CD8-positive, alpha-beta memory T cell (primary cell): ENCODE results near the gene RREB1. TPM values are rescaled to one million over a fixed set of nuclear protein-coding genes. Genes with fewer than 3 reads are reported as not detected.
A peak's percentile ranks its signal among the peaks of the same experiment; 100 is the strongest.

Experiments
- CTCF ChIA-PET: fragments of 350-600 bp; sonication (Branson Sonifier 250); formaldehyde crosslinking; loops from one replicate; lab custom pipeline; 2021; ENCODE audit warnings: antibody characterized with exemption; lab: Charles Lee
- POLR2A ChIA-PET: fragments of 350-600 bp; sonication (Branson Sonifier 250); formaldehyde crosslinking; loops from one replicate; lab custom pipeline; 2021; ENCODE audit warnings: antibody characterized with exemption; lab: Charles Lee
- DNase-seq, 5 donors: peaks; one replicate each; pipeline versions ENCODE4 v3.0.0 to v3.0.0-alpha.2; 2020 to 2022; ENCODE audit warnings: mixed read lengths in 1 of 5
- H3K27ac ChIP-seq: one replicate; pipeline ENCODE4 v1.7.0; 2013; ENCODE audit warnings: low read depth, mild to moderate bottlenecking, low read length, moderate library complexity
- H3K27me3 ChIP-seq: 2 replicates; pipeline ENCODE4 v1.7.0; 2013; ENCODE audit warnings: low read length, mild to moderate bottlenecking; ENCODE audit not compliant: insufficient read depth, poor library complexity, severe bottlenecking
- H3K36me3 ChIP-seq: 2 replicates; pipeline ENCODE4 v1.7.0; 2013; ENCODE audit warnings: mild to moderate bottlenecking, low read length, moderate library complexity; ENCODE audit not compliant: insufficient read depth
- H3K4me1 ChIP-seq: 2 replicates; pipeline ENCODE4 v1.7.0; 2013; ENCODE audit warnings: mild to moderate bottlenecking, low read length, moderate library complexity; ENCODE audit not compliant: insufficient read depth
- H3K4me3 ChIP-seq: 2 replicates; pipeline ENCODE4 v1.7.0; 2013; ENCODE audit warnings: mild to moderate bottlenecking, low read length
- H3K9me3 ChIP-seq: 2 replicates; pipeline ENCODE4 v1.7.0; 2013; ENCODE audit warnings: mild to moderate bottlenecking, low read length
- H3K27ac Mint-ChIP-seq, 8 donors: one replicate each; pipeline ENCODE4 v1.8.0; 2020 to 2021; ENCODE audit warnings: mixed read lengths in 8 of 8, mild to moderate bottlenecking in 6 of 8, inconsistent platforms in 3 of 8, moderate library complexity in 3 of 8
- H3K27me3 Mint-ChIP-seq, 2 donors: one replicate each; pipeline ENCODE4 v1.8.0; 2020 to 2021; ENCODE audit warnings: mixed read lengths in 2 of 2, mild to moderate bottlenecking in 1 of 2, moderate library complexity in 1 of 2
- H3K36me3 Mint-ChIP-seq, 3 donors: one replicate each; pipeline ENCODE4 v1.8.0; 2020 to 2021; ENCODE audit warnings: mixed read lengths in 3 of 3, inconsistent platforms in 1 of 3, mild to moderate bottlenecking in 1 of 3
- H3K4me1 Mint-ChIP-seq, 3 donors: one replicate each; pipeline ENCODE4 v1.8.0; 2020 to 2021; ENCODE audit warnings: mixed read lengths in 3 of 3, inconsistent platforms in 1 of 3, mild to moderate bottlenecking in 1 of 3
- H3K4me3 Mint-ChIP-seq, 7 donors: one replicate each; pipeline ENCODE4 v1.8.0; 2020 to 2021; ENCODE audit warnings: mixed read lengths in 7 of 7, mild to moderate bottlenecking in 6 of 7, moderate library complexity in 4 of 7, inconsistent platforms in 2 of 7
- H3K9me3 Mint-ChIP-seq, 5 donors: one replicate each; pipeline ENCODE4 v1.8.0; 2020 to 2022; ENCODE audit warnings: mixed read lengths in 5 of 5, mild to moderate bottlenecking in 3 of 5, moderate library complexity in 2 of 5, inconsistent platforms in 1 of 5
- polyA plus RNA-seq: library from polyadenylated mRNA; unstranded; fragments of 300-500 nt; fragmentation: Illumina TruSeq; gene quantifications from one replicate; pipeline ENCODE4 v1.2.3, GENCODE V29; 2021
- total RNA-seq, 2 experiments: library from RNA; stranded (reverse); gene quantifications; one replicate each; pipeline ENCODE4 v1.2.3, GENCODE V29; 2021

RREB1 gene
- total and polyA plus RNA-seq, 3 experiments from 2014 or later, result 8.5 to 18.7 (median 17.7) TPM

DNA sequence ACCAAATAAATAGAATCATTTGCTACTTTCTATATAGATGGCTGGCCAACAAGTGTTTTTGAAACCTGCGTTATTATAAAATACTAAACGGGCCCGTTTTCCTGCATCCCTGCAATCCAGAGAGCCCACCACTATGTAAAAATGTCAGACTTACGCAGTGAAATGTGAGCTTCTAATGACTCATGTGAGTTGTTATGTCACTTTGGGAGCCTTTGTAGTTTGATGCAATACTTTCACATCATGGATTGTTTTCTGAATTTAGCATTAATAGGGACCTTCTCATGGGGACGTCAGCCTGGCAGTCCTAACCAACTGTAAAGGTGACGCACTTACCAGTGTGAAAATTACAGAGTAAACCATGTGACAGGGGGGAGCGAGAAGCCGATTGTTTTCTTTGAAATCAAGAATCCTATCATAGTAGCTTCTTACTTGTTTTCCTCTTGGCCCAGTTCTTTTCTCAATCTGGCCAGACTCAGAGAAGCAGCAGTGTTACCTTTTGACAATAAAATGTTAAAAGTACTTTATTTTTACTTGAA lies 130.0 kb downstream of the RREB1 start:
- Histone ChIP-seq H3K27me3 (no peaks in the 10 kb centered on the region), H3K36me3 (peaks cover 5% of the 10 kb centered on the region), H3K27ac (no peak overlapping the region), H3K4me1 (peaks cover 1% of the 10 kb centered on the region), H3K9me3 (no peaks in the 10 kb centered on the region), H3K4me3 (no peak overlapping the region)
- Mint-ChIP-seq H3K36me3 (peaks cover 0 to 69% (median 13%) of the 10 kb centered on the region in 3 donors), H3K4me3 (no peak overlapping the region), H3K4me1 (peaks cover 5 to 12% (median 9%) of the 10 kb centered on the region in 3 donors), H3K27ac (no peak overlapping the region), H3K9me3 (no peaks in the 10 kb centered on the region), H3K27me3 (peaks cover 0 to 2% of the 10 kb centered on the region in 2 donors)
- ChIA-PET CTCF (interaction anchor here (1.9 kb wide), 1 partner anchor 38 kb away, joined by 6 read pairs; no protein-coding TSS in a partner anchor), POLR2A (no interaction called here)
- DNase-seq, result no peak

DNA sequence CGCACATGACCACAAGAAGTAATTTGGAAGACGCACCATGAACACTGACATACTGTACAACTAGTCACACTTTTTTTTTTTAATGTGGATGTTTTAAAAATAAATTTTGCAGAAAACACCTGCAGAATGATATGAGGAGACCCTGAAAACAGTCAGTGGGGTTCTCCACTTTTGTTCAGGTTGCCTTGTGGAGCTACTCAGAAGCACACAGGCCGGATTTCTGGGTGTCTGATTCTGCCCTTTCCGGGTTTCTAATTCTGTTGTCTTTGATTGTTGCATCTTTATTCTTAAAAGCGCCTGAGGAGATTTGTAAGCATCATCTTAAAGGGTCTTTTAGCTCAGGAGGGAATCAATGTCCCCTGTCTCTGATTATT lies 130.8 kb downstream of the RREB1 start:
- ChIA-PET CTCF (interaction anchor here (1.0 to 1.9 kb wide), 5 partner anchors 8 to 682 kb away, joined by 3 to 7 read pairs (median 3); no protein-coding TSS in a partner anchor), POLR2A (no interaction called here)
- Mint-ChIP-seq H3K36me3 (peaks cover 0 to 69% (median 12%) of the 10 kb centered on the region in 3 donors), H3K27ac (peak overlapping the region in 2 of 8 donors; percentile 51 to 63), H3K9me3 (no peaks in the 10 kb centered on the region), H3K4me1 (peaks cover 12 to 18% (median 16%) of the 10 kb centered on the region in 3 donors), H3K4me3 (no peak overlapping the region), H3K27me3 (peaks cover 0 to 2% of the 10 kb centered on the region in 2 donors)
- DNase-seq, result no peak
- peaks cover 8% of the 10 kb centered on the region for H3K4me1 ChIP-seq
- no peaks in the 10 kb centered on the region for H3K9me3 ChIP-seq
- no peak overlapping the region for H3K4me3 ChIP-seq
- peaks cover 5% of the 10 kb centered on the region for H3K36me3 ChIP-seq
- H3K27me3 ChIP-seq, result no peaks in the 10 kb centered on the region
- no peak overlapping the region for H3K27ac ChIP-seq

DNA sequence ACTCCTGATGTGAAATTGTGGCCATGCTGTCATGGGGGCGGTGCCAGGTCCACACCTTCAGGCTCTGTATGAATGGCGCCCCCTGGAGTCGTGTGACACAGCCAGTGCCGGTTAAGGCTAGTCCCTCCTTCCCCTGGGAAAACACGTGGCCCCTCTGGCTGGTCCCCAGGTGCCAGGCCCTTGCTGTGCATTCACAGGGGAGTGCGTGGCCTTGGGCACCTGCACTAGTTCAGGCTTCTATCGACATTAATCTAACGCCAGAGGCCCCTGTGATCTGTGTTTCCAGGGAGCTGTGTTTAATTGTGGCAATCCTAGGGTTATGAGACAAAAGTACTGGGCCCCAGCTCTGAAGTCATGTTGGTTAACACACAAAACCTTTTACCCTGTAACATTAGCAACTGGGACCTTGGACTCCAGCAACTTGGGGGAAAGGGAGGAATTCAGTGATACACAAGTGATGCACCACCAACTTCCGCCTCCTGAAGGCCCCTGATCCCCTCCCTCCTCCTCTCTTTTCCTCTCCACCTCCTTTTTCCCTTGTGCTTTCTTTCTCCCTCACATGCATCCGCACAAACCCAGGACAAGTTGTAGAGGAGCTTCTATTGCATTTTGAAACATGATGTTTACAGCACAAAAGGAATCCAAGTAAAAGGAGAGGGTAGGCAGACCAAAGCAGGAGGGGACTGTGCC lies 131.3 kb downstream of the RREB1 start:
- CTCF ChIA-PET, result interaction anchor here (1.0 to 1.9 kb wide), 5 partner anchors 9 to 683 kb away, joined by 3 to 7 read pairs (median 3); no protein-coding TSS in a partner anchor
- peaks cover 0 to 67% (median 8%) of the 10 kb centered on the region in 3 donors for H3K36me3 Mint-ChIP-seq
- H3K4me3 Mint-ChIP-seq, result no peak overlapping the region
- H3K27me3 Mint-ChIP-seq, result peaks cover 0 to 2% of the 10 kb centered on the region in 2 donors
- peak overlapping the region in 5 of 8 donors; percentile 18 to 63 (median 47) for H3K27ac Mint-ChIP-seq
- Histone ChIP-seq H3K4me1 (peaks cover 8% of the 10 kb centered on the region), H3K36me3 (peaks cover 5% of the 10 kb centered on the region), H3K27me3 (no peaks in the 10 kb centered on the region), H3K4me3 (no peak overlapping the region), H3K27ac (no peak overlapping the region), H3K9me3 (no peaks in the 10 kb centered on the region)
- H3K4me1 Mint-ChIP-seq, result peaks cover 14 to 17% (median 15%) of the 10 kb centered on the region in 3 donors
- peak; percentile 31 to 72 (median 40) for DNase-seq
- H3K9me3 Mint-ChIP-seq, result no peaks in the 10 kb centered on the region
- POLR2A ChIA-PET, result no interaction called here

GRCh38 chr6:7239590-7239948 lies 131.8 kb downstream of the RREB1 start:
- H3K27me3 Mint-ChIP-seq, result peaks cover 0 to 2% of the 10 kb centered on the region in 2 donors
- POLR2A ChIA-PET, result no interaction called here
- peaks cover 8% of the 10 kb centered on the region for H3K4me1 ChIP-seq

GRCh38 chr6:7240351-7240750 lies 132.6 kb downstream of the RREB1 start:
- CTCF ChIA-PET, result no interaction called here

More at GRCh38 chr6:7239590-7239948, 131.8 kb downstream of the RREB1 start:
- no peak overlapping the region for H3K27ac ChIP-seq
- CTCF ChIA-PET, result interaction anchor here (1.5 to 1.9 kb wide), 2 partner anchors 514 to 563 kb away, joined by 3 to 7 read pairs; no protein-coding TSS in a partner anchor
- peaks cover 5% of the 10 kb centered on the region for H3K36me3 ChIP-seq
- H3K27ac Mint-ChIP-seq, result peak overlapping the region in 2 of 8 donors; percentile 38 to 47
- no peak for DNase-seq
- H3K36me3 Mint-ChIP-seq, result peaks cover 0 to 64% (median 8%) of the 10 kb centered on the region in 3 donors
- H3K4me3 Mint-ChIP-seq, result no peak overlapping the region
- no peaks in the 10 kb centered on the region for H3K9me3 ChIP-seq
- no peak overlapping the region for H3K4me3 ChIP-seq
- H3K4me1 Mint-ChIP-seq, result peaks cover 10 to 14% (median 13%) of the 10 kb centered on the region in 3 donors
- H3K27me3 ChIP-seq, result no peaks in the 10 kb centered on the region
- H3K9me3 Mint-ChIP-seq, result no peaks in the 10 kb centered on the region

GRCh38 chr6:7241160-7241559 lies 133.4 kb downstream of the RREB1 start:
- no peaks in the 10 kb centered on the region for H3K9me3 Mint-ChIP-seq
- H3K4me1 Mint-ChIP-seq, result peaks cover 10 to 14% (median 10%) of the 10 kb centered on the region in 3 donors
- POLR2A ChIA-PET, result no interaction called here
- H3K27ac Mint-ChIP-seq, result peak overlapping the region in 3 of 8 donors; percentile 59 to 70 (median 67)
- Histone ChIP-seq H3K27ac (no peak overlapping the region), H3K27me3 (no peaks in the 10 kb centered on the region), H3K9me3 (no peaks in the 10 kb centered on the region), H3K4me3 (no peak overlapping the region), H3K4me1 (peaks cover 8% of the 10 kb centered on the region), H3K36me3 (peaks cover 5% of the 10 kb centered on the region)
- no peak for DNase-seq
- H3K27me3 Mint-ChIP-seq, result peaks cover 0 to 2% of the 10 kb centered on the region in 2 donors
- peaks cover 0 to 61% (median 4%) of the 10 kb centered on the region in 3 donors for H3K36me3 Mint-ChIP-seq
- CTCF ChIA-PET, result no interaction called here
- no peak overlapping the region for H3K4me3 Mint-ChIP-seq

More at GRCh38 chr6:7240351-7240750, 132.6 kb downstream of the RREB1 start:
- POLR2A ChIA-PET, result no interaction called here
- Histone ChIP-seq H3K27me3 (no peaks in the 10 kb centered on the region), H3K9me3 (no peaks in the 10 kb centered on the region), H3K4me3 (no peak overlapping the region), H3K27ac (no peak overlapping the region), H3K4me1 (peaks cover 8% of the 10 kb centered on the region), H3K36me3 (peaks cover 5% of the 10 kb centered on the region)
- no peaks in the 10 kb centered on the region for H3K9me3 Mint-ChIP-seq
- peaks cover 0 to 2% of the 10 kb centered on the region in 2 donors for H3K27me3 Mint-ChIP-seq
- no peak for DNase-seq
- H3K4me3 Mint-ChIP-seq, result no peak overlapping the region
- H3K36me3 Mint-ChIP-seq, result peaks cover 0 to 61% (median 6%) of the 10 kb centered on the region in 3 donors
- peak overlapping the region in 1 of 8 donors; percentile 21 for H3K27ac Mint-ChIP-seq
- peaks cover 10 to 14% (median 13%) of the 10 kb centered on the region in 3 donors for H3K4me1 Mint-ChIP-seq

DNA sequence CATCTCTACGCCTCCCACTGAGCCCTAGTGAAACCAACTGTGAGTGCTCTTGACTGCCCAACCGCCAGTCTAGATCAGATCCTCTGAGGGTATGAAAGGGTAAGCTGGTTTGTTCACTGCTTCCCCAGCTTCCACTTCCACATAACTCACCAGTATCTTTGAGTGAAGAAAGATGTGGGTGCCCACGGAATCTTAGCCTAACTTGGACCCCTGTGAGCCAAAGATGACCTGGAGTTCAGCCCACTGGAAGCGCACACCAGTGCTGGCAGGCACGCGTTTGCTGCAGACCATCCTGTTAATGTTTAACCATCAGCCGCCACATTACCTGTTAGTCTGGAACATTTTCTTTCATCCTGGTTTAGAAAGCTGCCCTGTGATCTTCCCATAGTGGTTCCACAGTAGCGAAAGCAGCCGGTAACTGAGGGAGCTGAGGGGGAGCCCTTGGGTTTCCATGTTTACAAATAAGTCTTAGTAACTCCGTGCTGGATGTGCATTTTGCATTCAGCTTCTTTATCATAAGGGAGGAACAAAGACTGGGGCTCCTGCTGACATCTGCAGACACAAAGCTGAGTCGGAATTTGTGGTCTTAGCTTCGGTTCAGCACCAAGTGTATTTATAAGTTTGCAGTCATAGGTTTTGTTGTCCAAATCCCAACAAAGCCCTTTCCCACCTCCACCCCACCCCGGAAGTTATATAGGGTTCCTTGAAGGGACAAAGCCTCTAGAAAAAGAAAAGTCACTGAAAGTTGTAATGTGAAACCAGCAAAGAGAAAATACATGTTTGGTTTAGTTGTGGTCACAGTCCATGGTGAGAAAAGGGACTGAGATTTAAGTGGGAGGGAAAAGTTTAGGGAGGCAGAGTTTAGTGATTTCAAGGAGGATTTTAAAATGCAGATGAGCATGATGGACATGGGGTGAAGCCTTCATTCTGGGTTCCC lies 134.2 kb downstream of the RREB1 start:
- peaks cover 0 to 62% (median 2%) of the 10 kb centered on the region in 3 donors for H3K36me3 Mint-ChIP-seq
- H3K27ac Mint-ChIP-seq, result peak overlapping the region in 6 of 8 donors; percentile 44 to 85 (median 66)
- ChIA-PET CTCF (interaction anchor here (2.0 to 3.0 kb wide), 2 partner anchors 566 to 686 kb away, joined by 7 to 21 read pairs; no protein-coding TSS in a partner anchor), POLR2A (no interaction called here)
- no peaks in the 10 kb centered on the region for H3K27me3 ChIP-seq
- H3K36me3 ChIP-seq, result peaks cover 5% of the 10 kb centered on the region
- no peak overlapping the region for H3K27ac ChIP-seq
- no peaks in the 10 kb centered on the region for H3K9me3 ChIP-seq
- H3K4me3 ChIP-seq, result no peak overlapping the region
- H3K27me3 Mint-ChIP-seq, result peaks cover 0 to 2% of the 10 kb centered on the region in 2 donors
- H3K4me1 Mint-ChIP-seq, result peaks cover 10 to 14% (median 10%) of the 10 kb centered on the region in 3 donors
- H3K4me1 ChIP-seq, result peaks cover 8% of the 10 kb centered on the region
- no peaks in the 10 kb centered on the region for H3K9me3 Mint-ChIP-seq
- H3K4me3 Mint-ChIP-seq, result no peak overlapping the region
- no peak for DNase-seq
